PFSK-1 (cell line): Measurements from ENCODE around the gene MBLAC1.

ENCODE experiments used
- FOXP2 ChIP-seq: optimal IDR thresholded peaks from 2 replicates; pipeline ENCODE3; 2011; ENCODE audit warnings: borderline replicate concordance, control low read depth, inconsistent platforms; ENCODE audit not compliant: insufficient read depth; ENCODE audit errors: extremely low read length, extremely low read depth
- POLR2AphosphoS5 ChIP-seq: IDR thresholded peaks from 2 replicates; pipeline ENCODE4 v1.6.1; 2012; ENCODE audit warnings: low read depth, mild to moderate bottlenecking, control low read depth, low read length, moderate library complexity
- SIN3A ChIP-seq: IDR thresholded peaks from 2 replicates; pipeline ENCODE4 v1.6.1; 2012; ENCODE audit warnings: mild to moderate bottlenecking, low read length, moderate library complexity, borderline replicate concordance; ENCODE audit not compliant: insufficient read depth
- TAF1 ChIP-seq: IDR thresholded peaks from 2 replicates; pipeline ENCODE4 v1.6.1; 2012; ENCODE audit warnings: low read length, control low read depth, borderline replicate concordance; ENCODE audit not compliant: insufficient read depth
- TF ChIP-seq, protein P1 (sequence below), 2 experiments: IDR thresholded peaks; 2 replicates each; pipeline versions ENCODE4 v1.6.1 to v1.8.0; 2011 to 2012; ENCODE audit warnings: low read depth in 2 of 2, low read length in 2 of 2, control low read depth in 1 of 2, inconsistent platforms in 1 of 2, mild to moderate bottlenecking in 1 of 2, moderate library complexity in 1 of 2; ENCODE audit not compliant: insufficient read depth in 1 of 2

DNA sequence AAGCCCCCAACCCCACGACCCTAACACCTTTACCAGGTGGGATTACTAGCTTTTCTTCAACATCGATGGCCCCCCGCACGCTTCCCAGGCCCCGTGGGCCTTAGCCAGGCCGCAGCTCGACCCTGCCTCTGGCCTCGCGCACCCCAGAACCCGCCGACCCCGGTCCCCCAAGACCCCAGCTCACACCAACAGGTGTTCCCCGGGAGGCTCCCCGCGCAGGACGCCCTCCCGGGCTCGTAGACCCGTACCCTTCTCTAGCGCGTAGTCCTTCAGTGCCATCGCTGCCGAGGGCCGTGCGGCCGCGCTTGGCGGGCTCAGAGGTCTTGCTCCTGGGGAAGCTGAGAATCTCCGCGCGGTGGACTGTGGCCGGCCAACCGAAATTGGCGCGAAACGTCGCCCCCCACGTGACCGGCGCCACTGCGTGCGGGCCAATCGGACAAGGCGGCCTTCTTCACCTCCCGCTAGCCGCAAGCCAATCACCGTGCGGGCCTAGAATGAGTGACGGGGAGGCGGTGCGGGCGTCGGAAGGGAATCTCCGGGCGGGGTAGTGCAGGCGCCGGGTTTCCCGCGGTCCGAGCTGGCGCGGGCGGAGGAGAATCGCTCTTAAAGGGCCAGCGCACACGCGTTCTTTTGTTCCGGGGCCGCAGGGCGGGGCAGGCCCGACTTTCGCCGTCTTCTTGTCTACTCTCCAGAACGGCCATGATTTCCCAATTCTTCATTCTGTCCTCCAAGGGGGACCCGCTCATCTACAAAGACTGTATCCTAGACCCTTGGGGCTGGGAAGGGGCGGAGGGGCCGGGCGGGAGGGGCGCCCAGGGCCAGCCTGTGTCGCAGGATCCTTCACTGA, 25.5 kb upstream of the MBLAC1 start, which contains the start of the genes AP4M1 and MCM7:
- TF ChIP-seq SIN3A: 0 out of 2 replicates have a peak, but pooled peaks have one; percentile 46
- TF ChIP-seq, protein P1, sequence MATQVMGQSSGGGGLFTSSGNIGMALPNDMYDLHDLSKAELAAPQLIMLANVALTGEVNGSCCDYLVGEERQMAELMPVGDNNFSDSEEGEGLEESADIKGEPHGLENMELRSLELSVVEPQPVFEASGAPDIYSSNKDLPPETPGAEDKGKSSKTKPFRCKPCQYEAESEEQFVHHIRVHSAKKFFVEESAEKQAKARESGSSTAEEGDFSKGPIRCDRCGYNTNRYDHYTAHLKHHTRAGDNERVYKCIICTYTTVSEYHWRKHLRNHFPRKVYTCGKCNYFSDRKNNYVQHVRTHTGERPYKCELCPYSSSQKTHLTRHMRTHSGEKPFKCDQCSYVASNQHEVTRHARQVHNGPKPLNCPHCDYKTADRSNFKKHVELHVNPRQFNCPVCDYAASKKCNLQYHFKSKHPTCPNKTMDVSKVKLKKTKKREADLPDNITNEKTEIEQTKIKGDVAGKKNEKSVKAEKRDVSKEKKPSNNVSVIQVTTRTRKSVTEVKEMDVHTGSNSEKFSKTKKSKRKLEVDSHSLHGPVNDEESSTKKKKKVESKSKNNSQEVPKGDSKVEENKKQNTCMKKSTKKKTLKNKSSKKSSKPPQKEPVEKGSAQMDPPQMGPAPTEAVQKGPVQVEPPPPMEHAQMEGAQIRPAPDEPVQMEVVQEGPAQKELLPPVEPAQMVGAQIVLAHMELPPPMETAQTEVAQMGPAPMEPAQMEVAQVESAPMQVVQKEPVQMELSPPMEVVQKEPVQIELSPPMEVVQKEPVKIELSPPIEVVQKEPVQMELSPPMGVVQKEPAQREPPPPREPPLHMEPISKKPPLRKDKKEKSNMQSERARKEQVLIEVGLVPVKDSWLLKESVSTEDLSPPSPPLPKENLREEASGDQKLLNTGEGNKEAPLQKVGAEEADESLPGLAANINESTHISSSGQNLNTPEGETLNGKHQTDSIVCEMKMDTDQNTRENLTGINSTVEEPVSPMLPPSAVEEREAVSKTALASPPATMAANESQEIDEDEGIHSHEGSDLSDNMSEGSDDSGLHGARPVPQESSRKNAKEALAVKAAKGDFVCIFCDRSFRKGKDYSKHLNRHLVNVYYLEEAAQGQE (IDR thresholded peaks at IDR 0.05; ENCODE audit: insufficient read depth in 1 of 2, low read depth in 2 of 2, low read length in 2 of 2): 0 out of 4 replicates have a peak, but pooled peaks of 1 of the 2 experiments have one; percentile 3
- TF ChIP-seq POLR2AphosphoS5: no peak
- no peak for TF ChIP-seq TAF1
- TF ChIP-seq FOXP2: no peak
